Loucy (cell line): Measurements from ENCODE around the gene ZNF420.

Source experiments
- H2AFZ ChIP-seq: fragments of 200-600 bp; sonication (generic); 2 replicates; pipeline ENCODE4 v1.6.0; 2016; ENCODE audit warnings: antibody characterized with exemption, mild to moderate bottlenecking, low read length, moderate library complexity
- H3F3A ChIP-seq: fragments of 200-600 bp; 2 replicates; pipeline ENCODE4 v1.6.0; 2016; ENCODE audit warnings: antibody characterized with exemption, low read depth, mild to moderate bottlenecking
- H3K27me3 ChIP-seq: fragments of 200-600 bp; sonication (generic); 2 replicates; pipeline ENCODE4 v1.6.1; 2014; ENCODE audit warnings: low read length, mild to moderate bottlenecking; ENCODE audit not compliant: insufficient read depth, poor library complexity, severe bottlenecking
- H3K36me3 ChIP-seq: fragments of 200-600 bp; sonication (generic); 2 replicates; pipeline ENCODE4 v1.6.1; 2016; ENCODE audit warnings: low read length; ENCODE audit not compliant: insufficient read depth
- H3K4me1 ChIP-seq: fragments of 200-600 bp; sonication (generic); 2 replicates; pipeline ENCODE4 v1.5.1; 2014; ENCODE audit warnings: low read length, mild to moderate bottlenecking; ENCODE audit not compliant: insufficient read depth, poor library complexity, severe bottlenecking
- H3K4me2 ChIP-seq: fragments of 200-600 bp; sonication (generic); 2 replicates; pipeline ENCODE4 v1.6.0; 2014; ENCODE audit warnings: antibody characterized with exemption, low read length, low read depth, mild to moderate bottlenecking; ENCODE audit not compliant: poor library complexity, severe bottlenecking
- H3K4me3 ChIP-seq: fragments of 200-600 bp; sonication (generic); 2 replicates; pipeline ENCODE4 v1.5.1; 2014; ENCODE audit warnings: low read length, mild to moderate bottlenecking, mixed read lengths; ENCODE audit not compliant: poor library complexity, severe bottlenecking
- H3K79me2 ChIP-seq: fragments of 200-600 bp; sonication (generic); 2 replicates; pipeline ENCODE4 v1.6.1; 2014; ENCODE audit warnings: low read length; ENCODE audit not compliant: insufficient read depth
- H3K9ac ChIP-seq: fragments of 200-600 bp; sonication (generic); 2 replicates; pipeline ENCODE4 v1.6.0; 2014; ENCODE audit warnings: mild to moderate bottlenecking, low read depth, low read length, moderate library complexity; ENCODE audit not compliant: poor library complexity, severe bottlenecking
- H3K9me2 ChIP-seq: fragments of 200-600 bp; sonication (generic); replicated peaks from 2 replicates; pipeline ENCODE4 v1.6.1; 2016; ENCODE audit warnings: low read depth, low read length, mixed read lengths
- H3K9me3 ChIP-seq: fragments of 200-600 bp; sonication (generic); 2 replicates; pipeline ENCODE4 v1.6.1; 2014; ENCODE audit warnings: mild to moderate bottlenecking, antibody characterized with exemption, low read length, low read depth; ENCODE audit not compliant: insufficient read depth
- H4K20me1 ChIP-seq: fragments of 200-600 bp; sonication (generic); 2 replicates; pipeline ENCODE4 v1.6.0; 2014; ENCODE audit warnings: antibody characterized with exemption, low read length, mild to moderate bottlenecking; ENCODE audit not compliant: insufficient read depth, poor library complexity, severe bottlenecking
- EZH2phosphoT487 ChIP-seq: fragments of 200-600 bp; IDR thresholded peaks from 2 replicates; pipeline ENCODE4 v1.6.1; 2018; ENCODE audit warnings: antibody characterized with exemption, mild to moderate bottlenecking, moderate library complexity, borderline replicate concordance
- TF ChIP-seq, protein P1 (sequence below): fragments of 200-600 bp; sonication (generic); conservative IDR thresholded peaks from 2 replicates; pipeline ENCODE4 v1.5.1; 2014; ENCODE audit warnings: mild to moderate bottlenecking, antibody characterized with exemption, low read length

The ZNF420 gene

DNA sequence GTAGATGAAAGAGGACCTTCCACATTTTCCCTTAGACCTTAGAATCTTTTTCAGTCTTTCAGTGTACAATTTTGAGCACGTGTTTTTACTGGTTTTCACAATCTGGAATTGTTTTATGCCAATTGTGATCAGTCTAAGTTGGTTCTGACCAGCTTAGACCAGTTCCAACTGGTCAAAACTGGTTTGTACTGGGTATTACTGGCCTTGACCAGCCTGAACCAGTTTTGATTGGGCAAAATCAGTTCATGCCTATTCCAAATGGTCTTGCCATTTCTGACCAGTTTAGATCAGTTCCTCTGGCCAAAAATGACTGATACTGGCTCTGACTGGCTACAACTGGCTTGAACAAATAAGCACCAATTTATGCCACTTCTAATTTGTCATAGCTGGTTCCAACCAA is 57.9 kb downstream of the ZNF420 start:
- Histone ChIP-seq H3K36me3 (no peaks in the 10 kb centered on the region), H2AFZ (no peak overlapping the region), H3K4me1 (no peaks in the 10 kb centered on the region), H3F3A (no peaks in the 10 kb centered on the region), H3K79me2 (no peaks in the 10 kb centered on the region), H4K20me1 (no peaks in the 10 kb centered on the region), H3K27me3 (no peaks in the 10 kb centered on the region), H3K9ac (no peak overlapping the region), H3K4me3 (no peak overlapping the region), H3K9me2 (no peaks in the 10 kb centered on the region), H3K9me3 (peaks cover 42% of the 10 kb centered on the region), H3K4me2 (no peak overlapping the region)
- no peak for TF ChIP-seq EZH2phosphoT487
- TF ChIP-seq, protein P1, sequence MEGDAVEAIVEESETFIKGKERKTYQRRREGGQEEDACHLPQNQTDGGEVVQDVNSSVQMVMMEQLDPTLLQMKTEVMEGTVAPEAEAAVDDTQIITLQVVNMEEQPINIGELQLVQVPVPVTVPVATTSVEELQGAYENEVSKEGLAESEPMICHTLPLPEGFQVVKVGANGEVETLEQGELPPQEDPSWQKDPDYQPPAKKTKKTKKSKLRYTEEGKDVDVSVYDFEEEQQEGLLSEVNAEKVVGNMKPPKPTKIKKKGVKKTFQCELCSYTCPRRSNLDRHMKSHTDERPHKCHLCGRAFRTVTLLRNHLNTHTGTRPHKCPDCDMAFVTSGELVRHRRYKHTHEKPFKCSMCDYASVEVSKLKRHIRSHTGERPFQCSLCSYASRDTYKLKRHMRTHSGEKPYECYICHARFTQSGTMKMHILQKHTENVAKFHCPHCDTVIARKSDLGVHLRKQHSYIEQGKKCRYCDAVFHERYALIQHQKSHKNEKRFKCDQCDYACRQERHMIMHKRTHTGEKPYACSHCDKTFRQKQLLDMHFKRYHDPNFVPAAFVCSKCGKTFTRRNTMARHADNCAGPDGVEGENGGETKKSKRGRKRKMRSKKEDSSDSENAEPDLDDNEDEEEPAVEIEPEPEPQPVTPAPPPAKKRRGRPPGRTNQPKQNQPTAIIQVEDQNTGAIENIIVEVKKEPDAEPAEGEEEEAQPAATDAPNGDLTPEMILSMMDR, result no peak

DNA sequence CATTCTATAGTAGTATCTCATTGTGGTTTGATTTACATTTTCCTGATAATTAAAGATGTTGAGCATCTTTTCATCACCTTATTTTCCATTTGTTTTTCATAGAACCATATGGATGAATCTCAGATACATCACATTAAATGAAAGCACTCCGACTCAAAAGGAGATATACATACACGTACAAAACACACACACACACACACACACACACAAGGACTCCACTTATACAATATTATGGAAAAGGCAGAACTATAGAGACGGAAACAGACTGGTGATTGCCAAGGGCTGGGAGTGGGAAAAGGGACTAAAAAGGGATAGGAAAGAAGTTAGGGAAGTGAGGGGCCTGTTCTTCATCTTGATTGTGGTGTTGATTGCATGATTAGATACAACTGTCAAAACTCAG is 70.0 kb downstream of the ZNF420 start:
- Histone ChIP-seq H3K4me3 (no peak overlapping the region), H2AFZ (no peak overlapping the region), H4K20me1 (no peaks in the 10 kb centered on the region), H3K79me2 (no peaks in the 10 kb centered on the region), H3K9me3 (peaks cover 8% of the 10 kb centered on the region; the same call in 1 of the 2 replicates), H3K36me3 (peaks cover 10% of the 10 kb centered on the region; the same call in 1 of the 2 replicates), H3K4me2 (no peak overlapping the region), H3K9me2 (no peaks in the 10 kb centered on the region), H3K27me3 (no peaks in the 10 kb centered on the region), H3F3A (no peaks in the 10 kb centered on the region), H3K4me1 (no peaks in the 10 kb centered on the region), H3K9ac (no peak overlapping the region)
- no peak for TF ChIP-seq EZH2phosphoT487
- TF ChIP-seq, protein P1, result no peak

DNA sequence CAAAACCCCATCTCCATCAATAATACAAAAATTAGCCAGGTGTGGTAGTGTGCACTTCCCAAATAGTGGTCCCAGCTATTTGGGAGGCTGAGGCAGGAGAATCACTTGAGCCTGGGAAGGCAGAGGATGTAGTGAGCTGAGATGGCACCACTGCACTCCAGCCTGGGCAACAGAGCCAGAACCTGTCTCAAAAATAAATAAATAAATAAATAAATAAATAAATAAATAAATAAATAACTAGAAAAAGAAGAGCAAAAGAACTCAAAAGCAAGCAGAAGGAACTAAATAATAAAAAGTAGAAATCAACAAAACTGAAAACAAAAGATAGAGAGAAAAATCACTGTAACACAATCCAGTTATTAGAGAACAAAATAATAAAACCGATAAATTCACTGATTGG is 81.9 kb downstream of the ZNF420 start:
- no peak overlapping the region for H3K4me3 ChIP-seq
- no peaks in the 10 kb centered on the region for H3K4me1 ChIP-seq
- no peak overlapping the region for H3K9ac ChIP-seq
- no peaks in the 10 kb centered on the region for H3K79me2 ChIP-seq
- peaks cover 18% of the 10 kb centered on the region; the same call in 1 of the 2 replicates for H3K36me3 ChIP-seq
- H3K9me3 ChIP-seq, result peaks cover 9% of the 10 kb centered on the region; the same call in 1 of the 2 replicates
- no peak overlapping the region for H2AFZ ChIP-seq
- no peak overlapping the region for H3K4me2 ChIP-seq
- H3K27me3 ChIP-seq, result no peaks in the 10 kb centered on the region
- H4K20me1 ChIP-seq, result no peaks in the 10 kb centered on the region
- H3F3A ChIP-seq, result no peaks in the 10 kb centered on the region
- no peaks in the 10 kb centered on the region for H3K9me2 ChIP-seq
- TF ChIP-seq EZH2phosphoT487, result no peak
- TF ChIP-seq, protein P1, result no peak
